HepG2 (cell line): ENCODE measurements around the gene SSC4D. TPM values are rescaled to one million over a fixed set of nuclear protein-coding genes. Genes with fewer than 3 reads are reported as not detected.
A peak's percentile ranks its signal among the peaks of the same experiment; 100 is the strongest.

Experiments used
- CTCF ChIP-seq: sonication (generic); formaldehyde crosslinking; IDR thresholded peaks from 2 replicates; pipeline ENCODE4 v1.5.0; 2020; ENCODE audit warnings: mild to moderate bottlenecking, missing genetic modification reagents, moderate library complexity
- ELF4 ChIP-seq: sonication (generic); formaldehyde crosslinking; IDR thresholded peaks from 2 replicates; pipeline ENCODE4 v1.5.0; 2020; ENCODE audit warnings: missing genetic modification reagents, mild to moderate bottlenecking, moderate library complexity, borderline replicate concordance
- FOXJ3 ChIP-seq: sonication (generic); formaldehyde crosslinking; IDR thresholded peaks from 2 replicates; pipeline ENCODE4 v1.4.0; 2020; ENCODE audit warnings: missing genetic modification reagents, mild to moderate bottlenecking, borderline replicate concordance
- FUBP1 ChIP-seq: sonication (generic); formaldehyde crosslinking; IDR thresholded peaks from 2 replicates; pipeline ENCODE4 v1.5.1; 2020; ENCODE audit warnings: missing genetic modification reagents, mild to moderate bottlenecking, borderline replicate concordance
- HNF4G ChIP-seq, 2 experiments: sonication (generic) in 1 of 2; formaldehyde crosslinking in 1 of 2; IDR thresholded peaks; 2 replicates each; pipeline versions ENCODE4 v1.4.0 to v1.6.1; 2011 to 2020; ENCODE audit warnings: borderline replicate concordance in 2 of 2, low read depth in 2 of 2, mild to moderate bottlenecking in 2 of 2, low read length in 1 of 2, missing genetic modification reagents in 1 of 2, moderate library complexity in 1 of 2
- KDM4B ChIP-seq: sonication (generic); formaldehyde crosslinking; IDR thresholded peaks from 2 replicates; pipeline ENCODE4 v1.4.0; 2020; ENCODE audit warnings: missing genetic modification reagents
- MBD4 ChIP-seq: IDR thresholded peaks from 2 replicates; pipeline ENCODE4 v1.6.1; 2012; ENCODE audit warnings: low read length, inconsistent platforms, borderline replicate concordance
- NCOR1 ChIP-seq: fragments of 200-600 bp; sonication (generic); IDR thresholded peaks from 2 replicates; pipeline ENCODE4 v1.7.0; 2017; ENCODE audit warnings: antibody characterized with exemption, low read length, borderline replicate concordance
- PCBP2 ChIP-seq: fragments of 200-400 bp; formaldehyde crosslinking; optimal IDR thresholded peaks from 2 replicates; pipeline ENCODE3; 2018; ENCODE audit warnings: low read length, low read depth; ENCODE audit not compliant: poor library complexity, severe bottlenecking
- RFX5 ChIP-seq: IDR thresholded peaks from 2 replicates; pipeline ENCODE4 v1.6.1; 2011; ENCODE audit warnings: low read depth, low read length, improper control_type of control experiment
- SIN3B ChIP-seq: fragments of 150-350 bp; IDR thresholded peaks from 2 replicates; pipeline ENCODE4 v1.6.1; 2014; ENCODE audit warnings: low read length
- ZBTB34 ChIP-seq: sonication (generic); formaldehyde crosslinking; IDR thresholded peaks from 2 replicates; pipeline ENCODE4 v1.8.0; 2022; ENCODE audit warnings: mild to moderate bottlenecking, missing genetic modification reagents
- ZFP36L1 ChIP-seq: sonication (generic); formaldehyde crosslinking; IDR thresholded peaks from 2 replicates; pipeline ENCODE4 v1.8.0; 2022; ENCODE audit warnings: mild to moderate bottlenecking, missing genetic modification reagents, moderate library complexity
- ZNF24 ChIP-seq: fragments of 450-650 bp; IDR thresholded peaks from 2 replicates; pipeline ENCODE4 v1.6.1; 2017; ENCODE audit warnings: antibody characterized with exemption, mild to moderate bottlenecking
- polyA plus RNA-seq, 8 experiments: library from polyadenylated mRNA; depleted of rRNA in 3 of 8; stranded (reverse) in 7 of 8; unstranded in 1 of 8; fragments of >200 nt; fragmentation: Illumina TruSeq in 4 of 8; extraction: Trizol in 4 of 8; gene quantifications; 2 replicates each; pipeline versions ENCODE4 v1.2.1 to v1.2.3, GENCODE V29; 2011 to 2016; ENCODE audit warnings: low read depth in 4 of 8, missing spikeins in 1 of 8, mixed read lengths in 1 of 8; ENCODE audit not compliant: insufficient read depth in 1 of 8
- total RNA-seq, 5 experiments: library from RNA; depleted of rRNA; stranded (reverse); fragments of >200 nt; fragmentation: Illumina TruSeq; extraction: Trizol; gene quantifications; 2 replicates each; pipeline ENCODE4 v1.2.3, GENCODE V29; 2016; ENCODE audit warnings: low read depth in 1 of 5
- TF ChIP-seq, protein P1 (sequence below): sonication (generic); formaldehyde crosslinking; IDR thresholded peaks from 2 replicates; pipeline ENCODE4 v1.4.0; 2020; ENCODE audit warnings: low read depth, mild to moderate bottlenecking, missing genetic modification reagents
- TF ChIP-seq, protein P2 (sequence below): sonication (generic); formaldehyde crosslinking; IDR thresholded peaks from 2 replicates; pipeline ENCODE4 v1.8.1; 2023; ENCODE audit warnings: missing genetic modification reagents, mild to moderate bottlenecking, borderline replicate concordance
- TF ChIP-seq, protein P3 (sequence below): sonication (generic); formaldehyde crosslinking; IDR thresholded peaks from 2 replicates; pipeline ENCODE4 v1.5.1; 2020; ENCODE audit warnings: mild to moderate bottlenecking, missing genetic modification reagents, moderate library complexity

SSC4D gene
- total and polyA plus RNA-seq, 2 of the 13 experiments (the other 11 are each of a cell fraction or from before 2014, with no cell fraction given): 33.3 to 63.8 TPM

- TF ChIP-seq ZFP36L1 (CRISPR knock-in tag) (no peak), KDM4B (no peak), NCOR1 (peak; percentile 85; the same call in 1 of the 2 replicates), PCBP2 (no peak), MBD4 (no peak), ZBTB34 (peak; percentile 28; the same call in 1 of the 2 replicates), FOXJ3 (CRISPR knock-in tag) (peak; percentile 58; the same call in 1 of the 2 replicates), ELF4 (CRISPR knock-in tag) (no peak), ZNF24 (no peak), SIN3B (no peak), CTCF (CRISPR knock-in tag) (no peak), HNF4G (IDR thresholded peaks at IDR 0.05; ENCODE audit: borderline replicate concordance, low read depth, low read length) (peak; percentile 87), HNF4G (CRISPR knock-in tag; IDR thresholded peaks at IDR 0.05; ENCODE audit: borderline replicate concordance, low read depth) (no peak), RFX5 (peak; percentile 17; the same call in 1 of the 2 replicates), FUBP1 (CRISPR knock-in tag) (no peak)
- TF ChIP-seq, protein P1, sequence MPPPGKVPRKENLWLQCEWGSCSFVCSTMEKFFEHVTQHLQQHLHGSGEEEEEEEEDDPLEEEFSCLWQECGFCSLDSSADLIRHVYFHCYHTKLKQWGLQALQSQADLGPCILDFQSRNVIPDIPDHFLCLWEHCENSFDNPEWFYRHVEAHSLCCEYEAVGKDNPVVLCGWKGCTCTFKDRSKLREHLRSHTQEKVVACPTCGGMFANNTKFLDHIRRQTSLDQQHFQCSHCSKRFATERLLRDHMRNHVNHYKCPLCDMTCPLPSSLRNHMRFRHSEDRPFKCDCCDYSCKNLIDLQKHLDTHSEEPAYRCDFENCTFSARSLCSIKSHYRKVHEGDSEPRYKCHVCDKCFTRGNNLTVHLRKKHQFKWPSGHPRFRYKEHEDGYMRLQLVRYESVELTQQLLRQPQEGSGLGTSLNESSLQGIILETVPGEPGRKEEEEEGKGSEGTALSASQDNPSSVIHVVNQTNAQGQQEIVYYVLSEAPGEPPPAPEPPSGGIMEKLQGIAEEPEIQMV (CRISPR knock-in tag): no peak
- TF ChIP-seq, protein P2, sequence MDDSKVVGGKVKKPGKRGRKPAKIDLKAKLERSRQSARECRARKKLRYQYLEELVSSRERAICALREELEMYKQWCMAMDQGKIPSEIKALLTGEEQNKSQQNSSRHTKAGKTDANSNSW (CRISPR knock-in tag): no peak
- TF ChIP-seq, protein P3, sequence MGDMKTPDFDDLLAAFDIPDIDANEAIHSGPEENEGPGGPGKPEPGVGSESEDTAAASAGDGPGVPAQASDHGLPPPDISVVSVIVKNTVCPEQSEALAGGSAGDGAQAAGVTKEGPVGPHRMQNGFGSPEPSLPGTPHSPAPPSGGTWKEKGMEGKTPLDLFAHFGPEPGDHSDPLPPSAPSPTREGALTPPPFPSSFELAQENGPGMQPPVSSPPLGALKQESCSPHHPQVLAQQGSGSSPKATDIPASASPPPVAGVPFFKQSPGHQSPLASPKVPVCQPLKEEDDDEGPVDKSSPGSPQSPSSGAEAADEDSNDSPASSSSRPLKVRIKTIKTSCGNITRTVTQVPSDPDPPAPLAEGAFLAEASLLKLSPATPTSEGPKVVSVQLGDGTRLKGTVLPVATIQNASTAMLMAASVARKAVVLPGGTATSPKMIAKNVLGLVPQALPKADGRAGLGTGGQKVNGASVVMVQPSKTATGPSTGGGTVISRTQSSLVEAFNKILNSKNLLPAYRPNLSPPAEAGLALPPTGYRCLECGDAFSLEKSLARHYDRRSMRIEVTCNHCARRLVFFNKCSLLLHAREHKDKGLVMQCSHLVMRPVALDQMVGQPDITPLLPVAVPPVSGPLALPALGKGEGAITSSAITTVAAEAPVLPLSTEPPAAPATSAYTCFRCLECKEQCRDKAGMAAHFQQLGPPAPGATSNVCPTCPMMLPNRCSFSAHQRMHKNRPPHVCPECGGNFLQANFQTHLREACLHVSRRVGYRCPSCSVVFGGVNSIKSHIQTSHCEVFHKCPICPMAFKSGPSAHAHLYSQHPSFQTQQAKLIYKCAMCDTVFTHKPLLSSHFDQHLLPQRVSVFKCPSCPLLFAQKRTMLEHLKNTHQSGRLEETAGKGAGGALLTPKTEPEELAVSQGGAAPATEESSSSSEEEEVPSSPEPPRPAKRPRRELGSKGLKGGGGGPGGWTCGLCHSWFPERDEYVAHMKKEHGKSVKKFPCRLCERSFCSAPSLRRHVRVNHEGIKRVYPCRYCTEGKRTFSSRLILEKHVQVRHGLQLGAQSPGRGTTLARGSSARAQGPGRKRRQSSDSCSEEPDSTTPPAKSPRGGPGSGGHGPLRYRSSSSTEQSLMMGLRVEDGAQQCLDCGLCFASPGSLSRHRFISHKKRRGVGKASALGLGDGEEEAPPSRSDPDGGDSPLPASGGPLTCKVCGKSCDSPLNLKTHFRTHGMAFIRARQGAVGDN (CRISPR knock-in tag): peak; percentile 17; the same call in 1 of the 2 replicates
These were observed 65.6 kb downstream of the SSC4D start (continued) for GRCh38 chr7:76343931-76344321.
